LNCaP clone FGC (cell line): ENCODE results near the gene BTBD17.

Source experiments
- DNase-seq: peaks from one replicate; pipeline ENCODE4 v3.0.0-alpha.2; 2011; ENCODE audit warnings: low read depth
- H3K4me3 ChIP-seq: 2 replicates; pipeline ENCODE4 v1.5.1; 2011; ENCODE audit warnings: mild to moderate bottlenecking, low read depth, low read length, control low read depth
- CTCF ChIP-seq: IDR thresholded peaks from 2 replicates; pipeline ENCODE4 v1.5.1; 2012; ENCODE audit warnings: mild to moderate bottlenecking; ENCODE audit not compliant: control insufficient read depth, insufficient read depth; ENCODE audit errors: extremely low read depth

Gene BTBD17

GRCh38 chr17:74386386-74386785 lies 24.7 kb upstream of the BTBD17 start:
- no peak overlapping the region for H3K4me3 ChIP-seq
- no peak for DNase-seq
- TF ChIP-seq CTCF = no peak

- DNase-seq = no peak
- TF ChIP-seq CTCF = no peak
- H3K4me3 ChIP-seq = no peak overlapping the region
These were observed 23.5 kb upstream of the BTBD17 start for GRCh38 chr17:74385201-74385600.

GRCh38 chr17:74383141-74383540 lies 21.5 kb upstream of the BTBD17 start:
- DNase-seq = no peak

GRCh38 chr17:74380959-74381808 lies 19.5 kb upstream of the BTBD17 start:
- TF ChIP-seq CTCF = no peak
- DNase-seq = no peak
- no peak overlapping the region for H3K4me3 ChIP-seq

More at GRCh38 chr17:74383141-74383540, 21.5 kb upstream of the BTBD17 start:
- TF ChIP-seq CTCF = no peak
- H3K4me3 ChIP-seq = no peak overlapping the region

GRCh38 chr17:74380086-74380958 lies 18.7 kb upstream of the BTBD17 start:
- no peak for DNase-seq
- no peak overlapping the region for H3K4me3 ChIP-seq
- no peak for TF ChIP-seq CTCF

- no peak overlapping the region for H3K4me3 ChIP-seq
- peak; percentile 37 for DNase-seq
- TF ChIP-seq CTCF = peak; percentile 96
These were observed 17.9 kb upstream of the BTBD17 start for GRCh38 chr17:74379495-74380085.
